A549 (cell line): ENCODE data around the gene CNTFR.

Experiments
- CTCF ChIP-seq: fragments of >200 bp; sonication (Bioruptor Twin); formaldehyde crosslinking; IDR thresholded peaks from 3 replicates; pipeline ENCODE4 v1.5.1; 2016
- ELK1 ChIP-seq: fragments of 150-350 bp; IDR thresholded peaks from 2 replicates; pipeline ENCODE4 v1.6.1; 2014; ENCODE audit warnings: low read depth, mild to moderate bottlenecking, low read length
- MAX ChIP-seq: IDR thresholded peaks from 2 replicates; pipeline ENCODE4 v1.6.1; 2012
- POLR2A ChIP-seq: IDR thresholded peaks from 2 replicates; pipeline ENCODE4 v1.6.1; 2012; ENCODE audit warnings: mild to moderate bottlenecking, low read length
- RAD21 ChIP-seq, 2 experiments: fragments of >200 bp in 1 of 2; sonication (Bioruptor Twin) in 1 of 2; formaldehyde crosslinking in 1 of 2; IDR thresholded peaks in 1 of 2; conservative IDR thresholded peaks in 1 of 2; 2 replicates in 1 of 2; 3 replicates in 1 of 2; pipeline ENCODE4 v1.6.1; 2012 to 2018; ENCODE audit warnings: inconsistent platforms in 1 of 2

GRCh38 chr9:34636791-34637355 is 47.3 kb upstream of the CNTFR start:
- TF ChIP-seq RAD21 (conservative IDR thresholded peaks at IDR 0.05 in 1 of 2, IDR thresholded peaks at IDR 0.05 in 1 of 2), result no peak
- TF ChIP-seq MAX, result no peak; the same call in 1 of the 2 replicates
- no peak for TF ChIP-seq CTCF
- TF ChIP-seq POLR2A, result no peak
- TF ChIP-seq ELK1, result no peak
